Activated CD4-positive, alpha-beta memory T cell treated with anti-CD3 and anti-CD28 coated beads for 36 hours (primary cell): Measurements from ENCODE around the gene CSAD. TPM values are rescaled to one million over a fixed set of nuclear protein-coding genes. Genes with fewer than 3 reads are reported as not detected.

Source experiments
- CTCF ChIA-PET: fragments of 350-600 bp; sonication (Branson Sonifier 250); formaldehyde crosslinking; loops from one replicate; lab custom pipeline; 2021; ENCODE audit warnings: antibody characterized with exemption, inconsistent platforms; lab: Charles Lee
- POLR2A ChIA-PET: fragments of 350-600 bp; sonication (Branson Sonifier 250); formaldehyde crosslinking; loops from one replicate; lab custom pipeline; 2021; ENCODE audit warnings: antibody characterized with exemption; lab: Charles Lee
- DNase-seq: peaks from one replicate; pipeline ENCODE4 v3.0.0-alpha.2; 2020
- H3K27ac Mint-ChIP-seq: one replicate; pipeline ENCODE4 v1.8.0; 2021; ENCODE audit warnings: mixed read lengths
- H3K27me3 Mint-ChIP-seq: one replicate; pipeline ENCODE4 v1.8.0; 2021; ENCODE audit warnings: mixed read lengths
- H3K36me3 Mint-ChIP-seq: one replicate; pipeline ENCODE4 v1.8.0; 2021; ENCODE audit warnings: mixed read lengths
- H3K4me1 Mint-ChIP-seq: one replicate; pipeline ENCODE4 v1.8.0; 2021; ENCODE audit warnings: low read depth, mixed read lengths
- H3K4me3 Mint-ChIP-seq: one replicate; pipeline ENCODE4 v1.8.0; 2021; ENCODE audit warnings: mild to moderate bottlenecking, mixed read lengths
- H3K9me3 Mint-ChIP-seq: one replicate; pipeline ENCODE4 v1.8.0; 2021; ENCODE audit warnings: mixed read lengths
- intact Hi-C: fragments of 100-400 bp; cut with micrococcal nuclease; formaldehyde crosslinking; loops from one replicate; pipeline ENCODE4 v1.15.1; 2023
- total RNA-seq, 2 experiments: library from RNA; stranded (reverse); gene quantifications; one replicate each; pipeline ENCODE4 v1.2.3, GENCODE V29; 2021

The CSAD gene
- total RNA-seq, 2 experiments from 2014 or later, result 21.4 to 23.7 TPM

DNA sequence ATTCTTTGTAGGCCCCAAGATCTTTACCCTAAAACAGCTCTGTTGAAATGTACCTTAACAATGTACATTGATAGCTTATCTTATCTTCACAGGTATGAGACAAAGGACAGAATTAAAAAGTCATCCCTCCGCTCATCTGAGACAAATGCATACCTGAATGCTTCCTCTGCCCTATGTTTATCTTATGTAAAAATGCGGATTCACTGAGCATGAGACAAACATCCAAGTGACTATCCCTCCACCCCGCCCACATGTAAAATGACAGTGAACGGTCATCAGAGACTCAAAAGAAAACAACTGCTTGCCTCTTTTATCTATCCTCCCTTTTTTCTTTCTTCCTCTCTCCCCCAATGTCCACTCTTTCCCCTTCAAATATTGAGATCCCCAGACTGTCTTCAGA is 37.4 kb downstream of the CSAD start:
- peaks cover 4% of the 10 kb centered on the region for H3K9me3 Mint-ChIP-seq
- CTCF ChIA-PET, result no interaction called here
- intact Hi-C loops, result no loop called here

DNA sequence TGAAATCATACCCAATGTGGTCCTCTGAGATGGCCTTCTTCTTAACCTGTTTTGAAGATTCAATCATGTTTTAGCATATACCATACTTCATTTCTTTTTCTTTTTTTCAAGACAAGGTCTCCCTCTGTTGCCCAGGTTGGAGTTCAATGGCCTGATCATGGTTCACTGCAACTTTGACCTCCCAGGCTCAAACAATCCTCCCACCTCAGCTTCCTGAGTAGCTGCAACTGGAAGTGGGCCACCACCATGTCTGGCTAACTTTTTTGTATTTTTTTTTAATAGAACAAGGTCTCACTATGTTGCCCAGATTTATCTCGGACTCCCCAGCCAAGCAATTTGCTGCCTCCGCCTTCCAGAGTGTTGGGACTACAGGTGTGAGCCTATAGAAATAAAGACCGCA is 47.0 kb downstream of the CSAD start:
- CTCF ChIA-PET, result interaction anchor here (0.7 kb wide), 1 partner anchor 623 kb away, joined by 3 read pairs; no protein-coding TSS in a partner anchor
- Mint-ChIP-seq H3K4me1 (no peaks in the 10 kb centered on the region), H3K27ac (no peak overlapping the region), H3K27me3 (no peaks in the 10 kb centered on the region), H3K36me3 (no peaks in the 10 kb centered on the region), H3K9me3 (peaks cover 8% of the 10 kb centered on the region), H3K4me3 (no peak overlapping the region)
- DNase-seq, result no peak
- POLR2A ChIA-PET, result no interaction called here
- intact Hi-C loops, result no loop called here

More for the DNA sequence above, 37.4 kb downstream of the CSAD start:
- H3K36me3 Mint-ChIP-seq, result no peaks in the 10 kb centered on the region
- no peaks in the 10 kb centered on the region for H3K4me1 Mint-ChIP-seq
- no peak for DNase-seq
- H3K27me3 Mint-ChIP-seq, result no peaks in the 10 kb centered on the region
- no peak overlapping the region for H3K27ac Mint-ChIP-seq
- POLR2A ChIA-PET, result no interaction called here
- H3K4me3 Mint-ChIP-seq, result no peak overlapping the region

DNA sequence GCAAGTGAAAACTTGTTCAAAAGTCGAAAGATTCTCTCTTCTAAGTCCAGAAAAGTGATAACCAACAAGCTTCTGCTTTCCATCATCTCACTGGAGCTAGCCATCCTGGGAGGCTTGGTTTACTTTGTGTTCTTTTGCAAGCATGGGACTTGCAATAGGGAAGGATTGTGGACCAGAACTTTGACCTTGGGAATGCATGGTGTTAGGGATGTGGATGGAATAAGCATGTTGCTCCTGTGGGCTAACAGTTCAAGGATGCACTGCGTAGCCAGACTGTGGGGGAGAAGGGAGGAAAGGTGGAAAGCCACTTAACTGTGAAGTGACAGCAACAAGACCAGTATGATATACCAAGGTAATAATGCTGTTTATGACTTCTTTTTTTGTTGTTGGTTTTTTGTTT is 48.9 kb downstream of the CSAD start:
- no peaks in the 10 kb centered on the region for H3K27me3 Mint-ChIP-seq
- no peak overlapping the region for H3K4me3 Mint-ChIP-seq
- no peaks in the 10 kb centered on the region for H3K4me1 Mint-ChIP-seq
- intact Hi-C loops, result no loop called here
- H3K36me3 Mint-ChIP-seq, result no peaks in the 10 kb centered on the region
- H3K27ac Mint-ChIP-seq, result no peak overlapping the region
- ChIA-PET CTCF (interaction anchor here (1.4 kb wide), 1 partner anchor 28 kb away, joined by 5 read pairs; no protein-coding TSS in a partner anchor), POLR2A (no interaction called here)
- peaks cover 2% of the 10 kb centered on the region for H3K9me3 Mint-ChIP-seq
- no peak for DNase-seq

DNA sequence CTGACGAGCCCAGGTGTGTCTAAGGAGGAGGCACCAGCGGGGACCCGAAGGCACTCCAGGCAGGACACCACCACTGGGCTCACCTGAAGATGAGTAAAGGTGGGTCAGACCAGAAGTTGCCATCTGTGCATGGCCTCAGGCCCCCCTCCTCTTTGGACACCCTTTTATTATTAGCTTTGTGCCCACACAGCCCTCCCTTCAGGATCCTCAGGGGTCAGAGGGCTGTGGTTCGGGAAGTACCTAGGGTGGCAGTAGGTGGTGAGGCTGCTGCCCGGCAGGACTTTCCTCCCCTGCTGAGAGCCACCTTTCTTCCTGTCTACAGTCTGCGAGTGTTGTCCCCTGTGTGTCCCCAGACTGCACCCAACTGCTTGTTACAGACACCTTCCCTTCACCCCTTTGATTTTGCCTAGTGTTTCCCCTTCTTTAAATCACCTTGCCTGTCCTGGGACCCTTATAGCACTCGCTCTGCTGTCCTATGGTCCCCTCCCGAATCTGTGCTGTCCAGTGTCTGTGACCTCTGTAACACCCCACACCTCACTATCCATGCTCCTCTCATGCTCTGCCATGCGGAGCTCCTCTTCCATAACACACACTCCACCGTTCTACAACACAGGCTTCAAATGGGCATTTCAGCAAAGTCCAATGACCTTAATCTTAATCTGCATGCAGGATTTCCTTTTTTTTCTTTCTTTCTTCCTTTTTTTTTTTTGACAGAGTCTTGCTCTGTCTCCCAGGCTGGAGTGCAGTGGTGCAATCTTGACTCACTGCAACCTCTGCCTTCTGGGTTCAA is 51.8 kb downstream of the CSAD start:
- POLR2A ChIA-PET, result no interaction called here
- Mint-ChIP-seq H3K9me3 (no peaks in the 10 kb centered on the region), H3K4me1 (no peaks in the 10 kb centered on the region), H3K27ac (no peak overlapping the region), H3K27me3 (no peaks in the 10 kb centered on the region), H3K36me3 (no peaks in the 10 kb centered on the region), H3K4me3 (no peak overlapping the region)
- CTCF ChIA-PET, result interaction anchor here (1.1 kb wide), 1 partner anchor 62 kb away, joined by 5 read pairs; no protein-coding TSS in a partner anchor
- intact Hi-C loops, result no loop called here
- no peak for DNase-seq

DNA sequence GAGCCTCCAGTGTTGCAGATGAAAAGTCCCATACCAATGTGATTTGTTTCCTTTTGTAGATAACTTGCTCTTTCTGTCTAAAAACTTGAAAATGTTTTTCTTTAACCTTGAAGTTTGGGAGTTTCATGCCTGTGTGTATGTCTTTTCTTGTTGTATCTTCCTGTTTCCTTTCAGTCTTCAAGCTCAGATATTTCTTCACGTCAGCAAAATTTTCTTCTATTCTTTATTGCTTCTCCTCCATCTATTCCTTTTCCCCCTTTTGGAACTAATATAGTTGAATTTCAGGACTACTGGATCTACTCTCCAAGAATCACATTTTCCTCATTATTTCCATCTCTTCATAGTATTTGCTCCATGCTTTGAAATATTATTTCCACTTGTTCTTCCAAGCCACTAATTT is 53.6 kb downstream of the CSAD start:
- no peaks in the 10 kb centered on the region for H3K36me3 Mint-ChIP-seq
- POLR2A ChIA-PET, result no interaction called here
- H3K27ac Mint-ChIP-seq, result no peak overlapping the region
- no peak overlapping the region for H3K4me3 Mint-ChIP-seq
- CTCF ChIA-PET, result no interaction called here
- intact Hi-C loops, result no loop called here
- no peaks in the 10 kb centered on the region for H3K27me3 Mint-ChIP-seq
- H3K9me3 Mint-ChIP-seq, result no peaks in the 10 kb centered on the region
- no peak for DNase-seq
- no peaks in the 10 kb centered on the region for H3K4me1 Mint-ChIP-seq

DNA sequence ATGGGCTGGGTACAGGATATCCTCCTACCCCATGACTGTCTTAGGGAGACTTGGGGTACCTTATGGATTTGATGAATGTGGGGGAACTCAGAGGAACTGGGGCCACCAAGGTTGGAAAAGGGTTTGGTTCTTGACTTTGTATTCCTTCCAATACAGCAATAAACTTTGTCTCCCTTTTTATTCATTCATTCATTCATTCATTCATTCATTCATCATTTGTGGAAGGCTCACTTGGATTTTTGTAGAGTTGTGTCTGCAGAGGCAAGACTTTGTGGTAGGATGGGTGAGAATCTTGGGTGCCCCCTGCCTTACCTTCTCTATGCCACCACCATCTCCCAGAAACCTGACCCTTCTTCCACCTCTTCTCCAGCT is 56.4 kb downstream of the CSAD start:
- Mint-ChIP-seq H3K4me3 (no peak overlapping the region), H3K9me3 (no peaks in the 10 kb centered on the region), H3K27me3 (no peaks in the 10 kb centered on the region), H3K4me1 (no peaks in the 10 kb centered on the region), H3K36me3 (no peaks in the 10 kb centered on the region), H3K27ac (no peak overlapping the region)
- CTCF ChIA-PET, result no interaction called here
- intact Hi-C loops, result no loop called here
- POLR2A ChIA-PET, result no interaction called here
- no peak for DNase-seq

DNA sequence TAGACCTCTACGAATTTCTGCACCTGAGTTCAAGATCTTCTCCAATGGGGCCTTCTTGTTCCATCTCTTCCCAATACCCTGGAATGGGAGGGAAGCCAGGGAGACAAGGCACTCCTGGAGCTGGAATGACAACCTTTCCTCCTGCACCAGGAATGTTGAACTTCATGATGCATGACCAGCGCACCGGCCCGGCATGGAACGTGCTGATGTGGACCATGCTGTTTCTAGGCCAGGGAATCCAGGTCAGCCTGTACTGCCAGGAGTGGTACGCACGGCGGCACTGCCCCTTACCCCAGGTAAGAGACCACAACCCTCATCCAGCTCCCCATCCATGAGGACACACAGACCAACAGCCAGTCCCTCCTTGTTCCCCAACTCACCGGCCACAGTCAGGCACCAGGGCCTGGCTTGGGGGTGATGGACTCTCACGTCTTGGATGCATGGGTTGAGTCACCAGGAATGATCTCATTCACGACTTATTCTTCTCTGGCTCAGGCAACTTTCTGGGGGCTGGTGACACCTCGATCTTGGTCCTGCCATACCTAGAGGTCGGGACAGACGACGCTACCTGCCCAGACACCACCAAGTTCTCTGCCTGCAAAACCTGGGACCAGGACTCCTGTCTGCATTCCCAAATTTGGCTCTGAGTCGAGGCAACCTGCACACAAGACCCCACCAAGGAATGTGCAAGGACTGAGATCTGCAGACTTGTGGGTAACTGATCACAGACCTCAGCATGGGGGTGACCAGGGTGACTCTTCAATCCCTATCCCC is 57.0 kb downstream of the CSAD start:
- no peak for DNase-seq
- POLR2A ChIA-PET, result no interaction called here
- CTCF ChIA-PET, result no interaction called here
- Mint-ChIP-seq H3K27me3 (no peaks in the 10 kb centered on the region), H3K4me1 (no peaks in the 10 kb centered on the region), H3K4me3 (no peak overlapping the region), H3K36me3 (no peaks in the 10 kb centered on the region), H3K27ac (no peak overlapping the region), H3K9me3 (no peaks in the 10 kb centered on the region)
- intact Hi-C loops, result no loop called here

DNA sequence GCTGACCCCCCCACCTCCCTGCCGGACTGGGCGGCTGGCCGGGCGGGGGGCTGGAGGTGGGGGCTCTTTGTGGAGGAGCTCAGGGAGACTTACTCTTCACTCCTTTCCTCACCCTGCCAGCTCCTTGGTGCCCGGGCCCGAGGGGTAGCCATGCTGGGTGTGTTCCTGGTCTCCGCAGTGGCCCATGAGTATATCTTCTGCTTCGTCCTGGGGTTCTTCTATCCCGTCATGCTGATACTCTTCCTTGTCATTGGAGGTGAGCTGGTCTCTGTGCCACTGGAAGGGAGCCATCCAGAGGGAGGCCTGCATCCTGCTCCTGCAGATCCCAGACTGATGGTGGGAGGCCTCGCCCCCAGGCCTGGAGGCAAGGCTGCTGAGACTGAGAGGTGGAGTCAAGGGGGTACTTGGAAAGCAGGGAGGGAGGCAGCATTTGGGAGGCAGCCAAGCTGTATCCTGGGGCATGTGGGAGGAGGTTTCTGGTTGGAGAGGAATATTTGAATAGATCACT is 57.7 kb downstream of the CSAD start:
- ChIA-PET CTCF (no interaction called here), POLR2A (no interaction called here)
- H3K9me3 Mint-ChIP-seq, result no peaks in the 10 kb centered on the region
- no peak overlapping the region for H3K4me3 Mint-ChIP-seq
- H3K27ac Mint-ChIP-seq, result no peak overlapping the region
- DNase-seq, result no peak
- H3K27me3 Mint-ChIP-seq, result no peaks in the 10 kb centered on the region
- intact Hi-C loops, result no loop called here
- no peaks in the 10 kb centered on the region for H3K36me3 Mint-ChIP-seq
- no peaks in the 10 kb centered on the region for H3K4me1 Mint-ChIP-seq

DNA sequence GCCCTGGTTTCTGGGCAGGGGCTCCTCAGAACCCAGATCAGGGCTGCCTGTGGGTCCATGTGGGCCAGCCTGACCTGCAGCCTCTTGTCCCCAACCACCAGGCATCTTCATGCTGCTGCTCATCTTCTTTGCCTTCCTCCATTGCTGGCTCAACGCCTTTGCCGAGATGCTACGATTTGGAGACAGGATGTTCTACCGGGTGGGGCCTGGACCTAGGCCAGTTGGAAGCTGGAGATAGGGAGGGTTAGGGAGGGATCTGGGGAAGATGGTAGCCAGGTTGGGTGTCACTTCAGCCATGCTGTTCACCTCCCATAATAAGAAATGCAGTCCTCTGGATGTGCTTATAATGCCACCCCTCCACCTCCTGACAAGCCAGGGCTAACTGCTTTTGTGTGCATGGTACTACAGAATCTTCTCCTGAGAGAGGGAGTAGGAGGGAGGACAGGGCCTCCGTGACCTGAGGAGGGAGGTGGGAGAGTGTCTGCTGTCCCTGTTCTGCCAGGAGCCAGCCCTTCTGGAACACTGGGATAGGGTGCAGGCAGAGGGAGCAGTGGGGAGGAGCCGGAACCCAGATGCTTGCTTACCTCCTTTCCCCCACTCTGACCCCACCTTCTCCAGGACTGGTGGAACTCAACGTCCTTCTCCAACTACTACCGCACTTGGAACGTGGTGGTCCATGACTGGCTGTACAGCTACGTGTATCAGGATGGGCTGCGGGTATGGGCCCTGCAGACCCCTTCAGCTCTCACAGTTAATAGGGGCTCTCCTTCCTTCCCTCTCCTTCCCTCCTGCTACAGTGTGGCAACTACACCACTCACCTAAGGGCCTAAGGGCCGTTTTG is 59.8 kb downstream of the CSAD start:
- CTCF ChIA-PET, result no interaction called here
- POLR2A ChIA-PET, result no interaction called here
- no peaks in the 10 kb centered on the region for H3K9me3 Mint-ChIP-seq
- DNase-seq, result no peak
- intact Hi-C loops, result no loop called here
- no peak overlapping the region for H3K27ac Mint-ChIP-seq
- no peak overlapping the region for H3K4me3 Mint-ChIP-seq
- H3K36me3 Mint-ChIP-seq, result no peaks in the 10 kb centered on the region
- no peaks in the 10 kb centered on the region for H3K4me1 Mint-ChIP-seq
- no peaks in the 10 kb centered on the region for H3K27me3 Mint-ChIP-seq

DNA sequence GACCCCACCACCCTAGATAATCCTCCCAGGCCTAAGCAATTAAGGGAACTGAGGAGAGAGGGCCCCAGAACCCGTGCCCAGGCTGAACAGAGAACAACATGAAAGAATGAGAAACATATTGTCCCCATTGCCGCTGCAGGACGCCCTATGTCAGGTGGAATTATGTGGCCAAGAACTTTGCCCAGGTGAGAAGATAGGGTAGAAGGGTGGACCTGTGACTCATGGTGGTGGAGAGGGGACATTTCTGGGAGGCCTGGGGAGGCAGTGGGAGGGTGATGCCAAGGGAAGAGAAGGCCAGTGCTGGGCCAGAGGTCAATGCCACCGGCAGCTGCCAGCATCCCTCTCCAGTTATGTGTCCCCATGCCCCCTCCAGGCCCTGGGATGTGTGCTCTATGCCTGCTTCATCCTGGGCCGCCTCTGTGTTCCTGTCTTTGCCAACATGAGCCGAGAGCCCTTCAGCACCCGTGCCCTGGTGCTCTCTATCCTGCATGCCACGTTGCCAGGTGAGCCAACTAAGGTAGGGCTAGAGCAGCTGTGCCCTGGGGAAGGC is 61.9 kb downstream of the CSAD start:
- Mint-ChIP-seq H3K27me3 (no peaks in the 10 kb centered on the region), H3K4me1 (no peaks in the 10 kb centered on the region), H3K36me3 (no peaks in the 10 kb centered on the region), H3K9me3 (no peaks in the 10 kb centered on the region), H3K4me3 (no peak overlapping the region), H3K27ac (no peak overlapping the region)
- ChIA-PET POLR2A (no interaction called here), CTCF (interaction anchor here (1.2 kb wide), 1 partner anchor 52 kb away, joined by 4 read pairs; no protein-coding TSS in a partner anchor)
- no peak for DNase-seq
- intact Hi-C loops, result no loop called here

DNA sequence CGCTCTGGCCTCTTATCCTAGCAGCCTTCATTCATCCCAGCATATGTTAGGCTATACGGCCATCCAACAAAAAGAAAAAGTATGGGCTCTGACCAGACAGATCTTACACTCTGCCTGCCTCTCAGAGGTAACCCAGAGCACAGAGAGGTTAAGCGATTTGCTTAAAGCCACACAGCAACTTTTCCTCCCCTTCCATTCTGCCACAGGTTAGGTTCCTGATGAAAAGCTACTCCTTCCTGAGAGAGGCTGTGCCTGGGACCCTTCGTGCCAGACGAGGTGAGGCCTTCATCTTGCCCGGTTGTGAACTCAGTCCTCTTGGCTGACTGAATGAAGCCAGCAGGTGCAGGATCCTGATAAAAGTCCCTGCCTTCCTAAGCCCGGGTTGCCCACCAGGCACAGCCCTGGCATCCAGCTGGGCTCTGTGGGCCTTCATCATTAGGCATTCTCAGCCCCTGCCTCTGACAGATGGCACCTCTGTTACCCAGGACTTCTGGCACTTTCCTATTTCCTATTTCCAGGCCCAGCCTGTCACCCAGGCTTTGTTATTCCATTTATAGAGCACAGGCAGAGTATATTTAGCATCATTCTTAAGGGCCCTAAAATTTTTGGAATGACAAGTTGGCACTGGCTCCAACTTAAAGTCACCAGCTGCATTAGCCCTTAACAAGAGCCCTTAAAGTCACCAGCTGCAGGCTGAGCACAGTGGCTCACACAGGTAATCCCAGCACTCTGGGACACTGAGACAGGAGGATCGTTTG is 64.7 kb downstream of the CSAD start:
- no peaks in the 10 kb centered on the region for H3K27me3 Mint-ChIP-seq
- H3K9me3 Mint-ChIP-seq, result no peaks in the 10 kb centered on the region
- no peaks in the 10 kb centered on the region for H3K4me1 Mint-ChIP-seq
- H3K27ac Mint-ChIP-seq, result no peak overlapping the region
- H3K36me3 Mint-ChIP-seq, result no peaks in the 10 kb centered on the region
- H3K4me3 Mint-ChIP-seq, result no peak overlapping the region
- CTCF ChIA-PET, result interaction anchor here (0.6 to 1.3 kb wide), 3 partner anchors 36 to 62 kb away, joined by 3 to 4 read pairs (median 3); no protein-coding TSS in a partner anchor
- no peak for DNase-seq
- POLR2A ChIA-PET, result interaction anchor here (0.7 kb wide), 1 partner anchor 21 kb away, joined by 3 read pairs; no protein-coding TSS in a partner anchor
- intact Hi-C loops, result no loop called here
